Stimulated activated memory B cell treated with anti-CD40 and anti-IgM and Interleukin-4, amounts not matched to agents 10 μg/mL and 1 μg/mL and 100 μg/mL, for 72 hours (primary cell): ENCODE measurements around the gene CCDC70.

ENCODE experiments used
- ATAC-seq: fragments of 150-1000 bp; cut with Tn5 transposase; 2 replicates; pipeline ENCODE4 v1.10.0; 2021
- H3K27ac Mint-ChIP-seq: one replicate; pipeline ENCODE4 v1.8.0; 2022; ENCODE audit warnings: mild to moderate bottlenecking, mixed read lengths
- H3K27me3 Mint-ChIP-seq: one replicate; pipeline ENCODE4 v1.8.0; 2022; ENCODE audit warnings: mixed read lengths
- H3K36me3 Mint-ChIP-seq: one replicate; pipeline ENCODE4 v1.8.0; 2022; ENCODE audit warnings: mixed read lengths
- H3K4me1 Mint-ChIP-seq: one replicate; pipeline ENCODE4 v1.8.0; 2022; ENCODE audit warnings: mixed read lengths
- H3K4me3 Mint-ChIP-seq: one replicate; pipeline ENCODE4 v1.8.0; 2022; ENCODE audit warnings: mild to moderate bottlenecking, moderate library complexity, mixed read lengths
- H3K9me3 Mint-ChIP-seq: one replicate; pipeline ENCODE4 v1.8.0; 2022; ENCODE audit warnings: mixed read lengths

The CCDC70 gene

GRCh38 chr13:51861723-51862300, at the start of gene CCDC70:
CCDC70 (plus strand) TSS chr13:51861969; CDS start chr13:51865412, 3,443 bp downstream.
- no peak for ATAC-seq
- no peak within 1 kb of the TSS for H3K27ac Mint-ChIP-seq
- H3K9me3 Mint-ChIP-seq = no peaks in the 10 kb centered on the region
- no peak within 1 kb of the TSS for H3K4me3 Mint-ChIP-seq
- no peaks in the 10 kb centered on the region for H3K36me3 Mint-ChIP-seq
- H3K27me3 Mint-ChIP-seq = peaks cover 46% of the 10 kb centered on the region
- no peaks in the 10 kb centered on the region for H3K4me1 Mint-ChIP-seq

DNA sequence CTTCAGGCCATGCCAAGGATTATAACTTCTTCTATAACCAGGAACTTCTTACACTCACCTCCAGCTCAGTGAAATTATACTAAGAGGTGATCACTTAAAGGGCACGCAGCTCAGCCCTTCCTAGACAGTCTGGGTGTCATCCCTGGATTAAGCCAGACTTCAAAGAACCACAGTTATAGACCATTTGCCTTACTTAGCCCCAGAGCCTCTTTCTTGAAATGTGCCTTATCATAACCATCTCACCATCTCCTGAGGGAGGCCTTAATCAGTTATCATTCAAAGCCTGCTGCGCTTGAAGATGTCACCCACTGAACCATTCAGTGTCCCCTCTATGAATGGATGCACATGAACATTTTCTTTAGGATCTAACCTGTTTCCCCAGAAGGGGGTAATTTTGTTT, 47.7 kb upstream of the CCDC70 start:
- Mint-ChIP-seq H3K27me3 (no peaks in the 10 kb centered on the region), H3K27ac (no peak overlapping the region), H3K36me3 (peaks cover 9% of the 10 kb centered on the region), H3K4me3 (no peak overlapping the region), H3K9me3 (no peaks in the 10 kb centered on the region), H3K4me1 (peaks cover 43% of the 10 kb centered on the region)
- no peak for ATAC-seq

- H3K9me3 Mint-ChIP-seq = no peaks in the 10 kb centered on the region
- ATAC-seq = peak; percentile 77
- H3K27me3 Mint-ChIP-seq = no peaks in the 10 kb centered on the region
- peak overlapping the region; percentile 51 for H3K4me3 Mint-ChIP-seq
- H3K4me1 Mint-ChIP-seq = peaks cover 53% of the 10 kb centered on the region
- H3K36me3 Mint-ChIP-seq = no peaks in the 10 kb centered on the region
- peak overlapping the region; percentile 77 for H3K27ac Mint-ChIP-seq
These were observed 46.7 kb upstream of the CCDC70 start for GRCh38 chr13:51814825-51815650.

DNA sequence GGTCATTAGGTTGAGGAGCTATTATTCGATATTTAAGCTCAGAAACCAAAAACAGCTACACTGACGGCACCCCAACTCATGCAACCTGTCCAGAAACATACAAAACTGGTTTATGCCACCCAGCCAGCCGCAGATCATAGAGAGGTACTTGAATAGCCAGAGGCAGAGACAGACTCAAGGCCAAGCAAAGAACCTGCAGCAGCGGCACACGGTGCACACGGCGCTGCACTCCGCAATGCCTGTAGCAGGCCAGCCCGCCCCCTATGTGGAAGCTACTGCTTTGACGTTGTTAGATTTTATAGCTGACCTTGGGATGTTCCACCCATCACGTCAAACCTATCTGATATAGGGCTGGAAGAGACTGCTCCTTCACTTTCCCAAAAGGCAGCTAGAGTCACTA, 45.9 kb upstream of the CCDC70 start:
- H3K27me3 Mint-ChIP-seq = no peaks in the 10 kb centered on the region

DNA sequence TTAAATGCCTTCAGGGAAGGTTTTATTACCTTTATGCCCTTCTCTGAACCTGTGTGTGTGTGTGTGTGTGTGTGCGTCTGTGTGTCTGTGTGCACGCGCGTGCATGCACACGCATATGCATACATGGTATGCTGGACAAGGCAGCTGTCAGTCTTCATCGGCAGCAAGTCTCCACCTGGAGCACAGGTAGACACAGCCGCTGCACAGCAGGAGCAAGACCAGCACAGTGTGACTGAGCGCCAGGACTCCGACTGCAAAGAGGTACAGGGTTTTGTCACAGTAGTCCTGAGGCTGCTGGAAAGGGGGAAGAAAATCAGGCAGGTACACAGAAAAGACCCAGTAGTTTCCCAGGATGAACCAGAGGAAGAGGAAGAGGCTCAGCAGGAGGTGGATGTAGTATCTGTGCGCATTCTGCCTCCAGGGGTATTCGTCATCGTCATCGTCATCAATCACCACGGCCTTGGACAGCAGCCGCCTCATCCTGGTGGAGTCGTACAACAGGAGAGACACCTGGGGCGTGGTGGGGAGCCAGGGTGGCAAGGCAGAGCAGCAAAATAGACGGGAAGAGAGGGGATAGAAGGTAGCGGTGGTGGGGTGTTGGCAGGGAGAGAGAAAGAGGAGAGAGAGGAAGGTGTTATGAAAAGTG, 45.0 kb upstream of the CCDC70 start:
- Mint-ChIP-seq H3K9me3 (no peaks in the 10 kb centered on the region), H3K27me3 (no peaks in the 10 kb centered on the region), H3K36me3 (no peaks in the 10 kb centered on the region), H3K4me1 (peaks cover 57% of the 10 kb centered on the region), H3K27ac (no peak overlapping the region), H3K4me3 (no peak overlapping the region)
- ATAC-seq = no peak

More for the DNA sequence above, 45.9 kb upstream of the CCDC70 start:
- H3K27ac Mint-ChIP-seq = no peak overlapping the region
- no peaks in the 10 kb centered on the region for H3K9me3 Mint-ChIP-seq
- peaks cover 57% of the 10 kb centered on the region for H3K4me1 Mint-ChIP-seq
- no peak for ATAC-seq
- H3K4me3 Mint-ChIP-seq = no peak overlapping the region
- H3K36me3 Mint-ChIP-seq = no peaks in the 10 kb centered on the region

DNA sequence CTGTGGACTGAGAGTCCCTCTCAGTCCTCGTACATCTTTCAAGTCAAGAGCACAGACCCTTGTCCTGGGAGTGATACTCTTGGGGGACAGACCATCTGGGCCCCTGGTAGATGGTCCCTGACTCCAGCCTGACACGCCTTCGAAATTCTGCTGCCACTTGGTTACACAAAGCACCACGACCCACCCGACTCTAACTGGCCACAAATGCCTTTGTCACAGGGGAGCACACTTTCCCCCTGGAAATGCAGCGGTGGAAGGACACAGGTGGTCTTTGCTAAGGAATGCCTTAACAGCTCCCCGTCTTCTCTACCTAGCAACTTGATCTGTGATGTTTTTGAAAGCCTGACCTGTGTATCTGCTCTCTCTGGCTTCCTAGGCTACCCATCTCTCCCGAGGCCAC, 44.1 kb upstream of the CCDC70 start:
- Mint-ChIP-seq H3K4me3 (no peak overlapping the region), H3K27ac (peak overlapping the region; percentile 80), H3K27me3 (no peaks in the 10 kb centered on the region), H3K4me1 (peaks cover 59% of the 10 kb centered on the region), H3K36me3 (no peaks in the 10 kb centered on the region), H3K9me3 (no peaks in the 10 kb centered on the region)
- ATAC-seq = no peak

GRCh38 chr13:51818276-51818675, 43.5 kb upstream of the CCDC70 start:
- no peak for ATAC-seq
- Mint-ChIP-seq H3K9me3 (no peaks in the 10 kb centered on the region), H3K36me3 (no peaks in the 10 kb centered on the region), H3K4me3 (no peak overlapping the region), H3K27me3 (no peaks in the 10 kb centered on the region), H3K4me1 (peaks cover 62% of the 10 kb centered on the region), H3K27ac (peak overlapping the region; percentile 80)

DNA sequence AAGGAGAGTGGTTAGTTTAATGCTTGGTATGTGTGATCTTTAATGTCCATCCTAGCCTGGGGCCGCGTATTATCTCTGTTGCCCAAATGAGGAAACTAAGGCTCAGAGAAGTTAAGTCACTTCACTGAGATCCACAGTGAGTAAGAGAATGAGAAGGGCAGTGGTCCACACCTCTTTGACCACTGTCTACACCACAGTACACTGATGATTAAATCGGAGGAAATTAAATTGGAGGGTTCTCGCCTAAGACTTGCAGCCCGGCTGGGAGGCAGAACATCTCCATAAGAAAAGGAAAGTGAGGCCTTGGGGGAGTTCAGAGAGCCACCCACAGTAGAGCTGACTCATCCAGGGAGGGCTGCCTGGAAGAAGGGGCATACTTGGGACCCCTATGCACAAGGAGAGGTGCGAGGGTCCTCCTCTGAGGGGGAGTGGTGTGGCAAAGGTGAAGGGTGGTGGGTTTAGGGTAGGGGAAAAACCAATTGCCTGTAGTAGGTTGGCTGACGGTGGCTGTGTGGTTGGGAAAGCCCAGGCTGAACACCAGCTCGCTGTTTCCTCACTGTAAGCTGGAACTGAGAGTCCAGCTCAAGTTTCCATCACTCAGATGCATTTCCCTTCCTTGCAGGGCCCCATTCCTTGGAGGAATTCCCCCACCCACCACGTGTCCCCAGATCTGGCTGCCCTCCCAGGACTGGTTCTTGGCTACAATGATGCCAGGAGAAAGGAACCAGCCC, 42.8 kb upstream of the CCDC70 start:
- H3K36me3 Mint-ChIP-seq = no peaks in the 10 kb centered on the region
- H3K27me3 Mint-ChIP-seq = no peaks in the 10 kb centered on the region
- peak overlapping the region; percentile 80 for H3K27ac Mint-ChIP-seq
- peaks cover 62% of the 10 kb centered on the region for H3K4me1 Mint-ChIP-seq
- peak overlapping the region; percentile 5 for H3K4me3 Mint-ChIP-seq
- no peaks in the 10 kb centered on the region for H3K9me3 Mint-ChIP-seq
- ATAC-seq = peak; percentile 76

GRCh38 chr13:51819544-51819943, 42.2 kb upstream of the CCDC70 start:
- no peaks in the 10 kb centered on the region for H3K9me3 Mint-ChIP-seq
- H3K27me3 Mint-ChIP-seq = no peaks in the 10 kb centered on the region
- ATAC-seq = no peak
- no peaks in the 10 kb centered on the region for H3K36me3 Mint-ChIP-seq
- H3K27ac Mint-ChIP-seq = peak overlapping the region; percentile 80
- peak overlapping the region; percentile 3 for H3K4me3 Mint-ChIP-seq
- H3K4me1 Mint-ChIP-seq = peaks cover 62% of the 10 kb centered on the region

GRCh38 chr13:51820016-51820597, 41.7 kb upstream of the CCDC70 start:
- H3K4me1 Mint-ChIP-seq = peaks cover 62% of the 10 kb centered on the region
- no peaks in the 10 kb centered on the region for H3K36me3 Mint-ChIP-seq
- H3K27ac Mint-ChIP-seq = peak overlapping the region; percentile 80
- no peaks in the 10 kb centered on the region for H3K9me3 Mint-ChIP-seq
- H3K27me3 Mint-ChIP-seq = no peaks in the 10 kb centered on the region
- H3K4me3 Mint-ChIP-seq = no peak overlapping the region
- no peak for ATAC-seq

DNA sequence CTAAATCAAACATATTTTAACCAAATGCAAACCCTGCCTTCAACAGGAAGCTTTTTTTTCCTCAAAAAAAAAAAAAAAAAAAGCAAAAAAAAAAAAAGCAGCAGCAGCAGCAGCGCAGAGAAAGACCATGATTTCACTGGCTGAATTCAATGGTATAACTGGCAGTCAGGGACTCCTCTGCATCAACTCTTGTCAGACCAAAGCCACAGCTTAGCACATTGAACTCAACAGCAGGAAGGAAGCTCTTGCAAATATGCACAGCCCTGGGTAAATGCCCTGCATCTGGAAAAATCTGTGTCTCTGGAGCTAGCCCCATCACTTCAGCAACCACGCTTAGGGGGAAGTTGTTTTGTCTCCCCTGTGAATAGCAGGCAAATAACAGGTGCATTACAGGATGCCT, 40.2 kb upstream of the CCDC70 start:
- no peaks in the 10 kb centered on the region for H3K9me3 Mint-ChIP-seq
- peak; percentile 74 for ATAC-seq
- H3K36me3 Mint-ChIP-seq = no peaks in the 10 kb centered on the region
- H3K27me3 Mint-ChIP-seq = no peaks in the 10 kb centered on the region
- H3K27ac Mint-ChIP-seq = peak overlapping the region; percentile 53
- H3K4me3 Mint-ChIP-seq = peak overlapping the region; percentile 54
- H3K4me1 Mint-ChIP-seq = peaks cover 66% of the 10 kb centered on the region

GRCh38 chr13:51822106-51822815, 39.5 kb upstream of the CCDC70 start:
- no peak for ATAC-seq
- peaks cover 66% of the 10 kb centered on the region for H3K4me1 Mint-ChIP-seq

DNA sequence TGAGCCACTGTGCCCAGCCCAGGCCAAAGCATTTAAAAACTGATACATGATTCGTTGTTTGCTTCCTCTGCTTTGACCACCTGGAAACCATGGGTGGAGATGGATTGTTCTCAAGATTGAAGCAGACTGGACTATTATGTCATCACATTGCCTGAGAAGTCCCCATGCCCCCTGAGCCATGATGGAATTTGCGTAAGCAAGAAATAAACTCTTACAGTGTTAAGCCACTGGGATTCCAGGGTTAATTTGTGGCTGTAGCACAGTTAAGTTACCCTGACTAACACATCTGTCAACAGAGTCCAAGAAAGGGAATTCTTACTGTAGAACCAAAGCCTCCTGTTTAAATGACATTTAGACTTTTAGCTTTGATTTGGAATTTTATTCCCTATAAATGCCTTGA, 38.4 kb upstream of the CCDC70 start:
- no peak for ATAC-seq
- Mint-ChIP-seq H3K4me3 (no peak overlapping the region), H3K4me1 (peaks cover 61% of the 10 kb centered on the region), H3K9me3 (no peaks in the 10 kb centered on the region), H3K27me3 (no peaks in the 10 kb centered on the region), H3K27ac (no peak overlapping the region), H3K36me3 (no peaks in the 10 kb centered on the region)

More at GRCh38 chr13:51822106-51822815, 39.5 kb upstream of the CCDC70 start:
- Mint-ChIP-seq H3K27me3 (no peaks in the 10 kb centered on the region), H3K27ac (peak overlapping the region; percentile 53), H3K4me3 (peak overlapping the region; percentile 54), H3K9me3 (no peaks in the 10 kb centered on the region), H3K36me3 (no peaks in the 10 kb centered on the region)

- no peak overlapping the region for H3K4me3 Mint-ChIP-seq
- no peaks in the 10 kb centered on the region for H3K36me3 Mint-ChIP-seq
- H3K9me3 Mint-ChIP-seq = no peaks in the 10 kb centered on the region
- ATAC-seq = no peak
- no peaks in the 10 kb centered on the region for H3K27me3 Mint-ChIP-seq
- H3K4me1 Mint-ChIP-seq = peaks cover 61% of the 10 kb centered on the region
- H3K27ac Mint-ChIP-seq = no peak overlapping the region
These were observed 37.9 kb upstream of the CCDC70 start for GRCh38 chr13:51823863-51824262.
